Measurements from ENCODE around the gene AKT1S1.

- no peak for TF ChIP-seq CTCF (IDR thresholded peaks at IDR 0.05 in 4 of 5, conservative IDR thresholded peaks at IDR 0.05 in 1 of 5)
- TF ChIP-seq POLR2A (IDR thresholded peaks at IDR 0.05), result no peak
These were observed 29.9 kb upstream of the AKT1S1 start for GRCh38 chr19:49906879-49907564.
